GM21786 (cell line): ENCODE data around the gene PEG3.
"Not testable (repeated sequence)": the region's sequence is repeated elsewhere in the genome, so short reads cannot be mapped to it uniquely, and the experiment has no call there.

ENCODE experiments used
- ATAC-seq: cut with Tn5 transposase; IDR thresholded peaks from one replicate; pipeline ENCODE4 v1.9.1; 2021; ENCODE audit not compliant: unreplicated experiment

PEG3 gene

GRCh38 chr19:56840451-56841192 is at the start of gene PEG3, which contains the start of gene ZIM2:
Gene PEG3 (minus strand): TSS chr19:56840726. CDS start chr19:56824655, 16,071 bp downstream.
Gene ZIM2 (minus strand): TSS chr19:56840726. CDS start chr19:56824277, 16,449 bp downstream.
- ATAC-seq: no peak

GRCh38 chr19:56885173-56885985 is 44.9 kb upstream of the PEG3 start:
- no peak for ATAC-seq

- no peak for ATAC-seq
Measured at GRCh38 chr19:56884441-56884840, 43.9 kb upstream of the PEG3 start.

GRCh38 chr19:56880592-56881190 is 40.2 kb upstream of the PEG3 start:
- ATAC-seq: no peak

GRCh38 chr19:56877069-56877715 is 36.7 kb upstream of the PEG3 start:
- ATAC-seq: no peak

GRCh38 chr19:56875717-56876116 is 35.2 kb upstream of the PEG3 start:
- no peak for ATAC-seq

GRCh38 chr19:56874530-56874929 is 34.0 kb upstream of the PEG3 start:
- ATAC-seq: no peak

GRCh38 chr19:56873493-56873892 is 33.0 kb upstream of the PEG3 start:
- no peak for ATAC-seq

- no peak for ATAC-seq
Measured at GRCh38 chr19:56869886-56870285, 29.4 kb upstream of the PEG3 start.

- ATAC-seq: no peak
Measured at GRCh38 chr19:56868446-56868845, 27.9 kb upstream of the PEG3 start.

- ATAC-seq: no peak
Measured at GRCh38 chr19:56866538-56866937, 26.0 kb upstream of the PEG3 start.

GRCh38 chr19:56864443-56865125 is 24.1 kb upstream of the PEG3 start:
- no peak for ATAC-seq

- no peak for ATAC-seq
Measured at GRCh38 chr19:56862741-56863140, 22.2 kb upstream of the PEG3 start.

GRCh38 chr19:56860409-56860808 is 19.9 kb upstream of the PEG3 start:
- not testable (repeated sequence) for ATAC-seq

GRCh38 chr19:56858026-56858425 is 17.5 kb upstream of the PEG3 start:
- no peak for ATAC-seq

- ATAC-seq: no peak
Measured at GRCh38 chr19:56856822-56857221, 16.3 kb upstream of the PEG3 start.

- not testable (repeated sequence) for ATAC-seq
Measured at GRCh38 chr19:56852361-56852760, 11.8 kb upstream of the PEG3 start.

- no peak for ATAC-seq
Measured at GRCh38 chr19:56848166-56848565, 7.6 kb upstream of the PEG3 start.

- no peak for ATAC-seq
Measured at GRCh38 chr19:56842412-56842811, 1.9 kb upstream of the PEG3 start.

GRCh38 chr19:56841193-56841543 is 642 bp upstream of the PEG3 start:
- ATAC-seq: no peak
